DMS153 treated with DMSO at 0.1 percent for 48 hours (cell line): ENCODE measurements around the gene WAC.

Experiments used
- DNase-seq: peaks from one replicate; lab custom pipeline; 2025; ENCODE audit not compliant: unreplicated experiment; lab: John Stamatoyannopoulos, UW

Gene WAC

DNA sequence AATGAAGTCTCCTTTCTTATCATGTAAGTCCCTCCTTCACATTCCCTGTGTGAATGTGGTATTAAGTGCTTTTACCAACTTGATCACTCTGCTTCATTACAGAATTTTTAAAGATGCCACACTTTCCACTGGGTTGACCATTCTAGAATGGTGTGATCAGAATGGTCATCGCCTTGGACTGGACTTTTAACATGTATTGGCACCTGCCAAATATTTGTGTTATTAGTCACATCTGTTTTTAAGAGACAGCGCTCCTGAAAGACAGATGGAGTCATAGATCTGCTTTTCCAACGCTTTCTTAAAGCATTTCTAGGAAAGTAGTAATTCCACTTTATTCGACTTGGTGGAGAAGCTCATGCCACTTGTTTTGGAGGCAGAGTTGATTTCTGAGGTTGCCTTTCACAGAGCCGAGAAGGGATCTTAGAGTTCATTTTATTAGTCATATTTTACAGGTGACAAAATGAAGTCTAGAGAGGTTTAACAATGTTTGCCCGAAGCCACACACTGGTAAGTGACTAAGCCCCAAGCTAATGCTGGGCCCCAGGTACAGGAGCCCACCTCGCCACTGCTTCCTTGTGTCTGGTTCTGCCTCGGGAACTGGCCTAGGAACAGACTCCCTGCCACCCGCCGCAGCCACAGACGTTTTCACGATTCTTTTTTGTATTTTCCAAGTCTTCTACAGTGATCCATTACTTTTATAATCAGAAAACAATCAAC is 134.0 kb downstream of the WAC start:
- no peak for DNase-seq

GRCh38 chr10:28668363-28669226 is 135.7 kb downstream of the WAC start:
- peak; percentile 22 for DNase-seq

DNA sequence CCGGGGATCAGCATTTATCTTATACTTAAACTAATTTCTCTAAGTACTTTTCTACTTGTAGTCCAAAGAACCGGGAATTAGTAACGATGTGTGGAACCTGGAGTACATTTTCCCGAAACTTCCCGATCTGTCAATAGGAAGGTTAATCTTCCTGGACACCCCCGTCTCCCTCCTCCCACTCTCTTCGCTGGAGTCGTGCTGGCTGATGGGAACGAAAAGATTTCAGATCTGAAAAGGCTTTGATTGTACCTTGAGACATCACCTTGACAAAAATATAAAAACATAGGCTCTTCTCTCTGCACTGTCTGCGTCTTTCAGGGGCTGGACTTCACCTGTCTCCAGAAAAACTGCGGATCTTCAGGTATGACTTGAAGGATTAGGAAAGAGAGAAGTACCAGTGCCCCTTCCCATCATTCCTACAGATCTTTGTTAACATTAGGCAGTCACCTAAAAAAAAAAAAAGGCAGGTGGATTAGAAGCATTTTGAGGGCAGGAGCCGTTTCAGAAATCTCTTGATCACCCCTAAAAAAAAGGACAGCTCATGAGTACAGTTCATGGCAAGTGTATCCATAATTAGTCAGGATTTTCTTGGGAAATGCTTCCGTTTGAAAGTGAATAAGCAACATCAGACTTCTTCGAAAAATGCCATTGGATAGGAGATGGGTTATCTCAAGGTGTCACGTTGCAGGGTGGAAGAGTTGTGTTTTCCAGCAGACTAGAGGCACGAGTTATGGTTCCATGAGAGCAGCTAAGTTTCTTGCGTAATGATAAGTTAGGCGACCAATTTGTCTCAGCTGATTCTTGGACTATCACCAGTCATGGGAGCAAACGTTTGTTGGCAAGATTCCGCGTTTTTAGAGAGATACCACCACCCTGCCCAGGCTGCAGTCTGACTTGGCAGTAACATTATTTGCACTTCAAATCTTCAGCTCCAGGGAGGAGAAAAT is 136.6 kb downstream of the WAC start:
- no peak for DNase-seq
